PC-3 (cell line): Measurements from ENCODE around the gene SCAANT1.

Experiments
- CTCF ChIP-seq: fragments of 300-600 bp; sonication (generic); conservative IDR thresholded peaks from 2 replicates; pipeline ENCODE4 v1.5.1; 2017; ENCODE audit warnings: antibody characterized with exemption, low read depth, mild to moderate bottlenecking, low read length
- EZH2 ChIP-seq: fragments of 300-600 bp; sonication (generic); IDR thresholded peaks from one replicate; pipeline ENCODE4 v1.6.1; 2017; ENCODE audit warnings: antibody characterized with exemption, mild to moderate bottlenecking, low read length; ENCODE audit not compliant: unreplicated experiment

GRCh38 chr3:63908081-63908736, 4.0 kb downstream of the SCAANT1 start:
- TF ChIP-seq EZH2 (no peak), CTCF (peak; percentile 30; the same call in 1 of the 2 replicates)
